ENCODE results near the gene FBXL4.

Gene FBXL4

GRCh38 chr6:98947411-98948292, at the start of gene FBXL4:
TSS of gene FBXL4 (minus strand) at chr6:98947946. CDS start at chr6:98926988, 20,958 bp downstream.
- peak; percentile 78 for DNase-seq

DNA sequence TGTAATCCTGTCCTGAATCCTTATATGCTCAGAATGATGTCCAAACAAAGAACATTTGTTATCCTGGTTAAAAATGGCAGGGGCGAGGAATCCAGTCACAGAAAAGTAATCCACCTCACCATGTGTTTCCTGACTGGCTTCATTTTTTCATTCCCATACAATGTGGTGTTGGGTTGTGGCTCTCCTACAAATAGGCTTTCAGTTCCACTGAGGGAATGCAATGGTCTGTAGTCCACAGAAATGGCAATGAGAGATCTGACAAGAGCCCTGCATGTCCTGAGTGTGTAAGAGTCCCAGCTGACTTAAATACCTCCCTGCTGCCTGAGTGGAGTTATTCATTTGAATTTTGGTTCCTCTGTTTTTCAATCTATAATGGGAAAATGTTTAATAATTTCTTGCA, 47.4 kb upstream of the FBXL4 start:
- DNase-seq, result no peak

- no peak for DNase-seq
These were observed 44.8 kb upstream of the FBXL4 start for GRCh38 chr6:98992535-98992934.

- DNase-seq, result no peak
These were observed 38.4 kb upstream of the FBXL4 start for GRCh38 chr6:98986071-98986615.

- DNase-seq, result no peak
These were observed 37.6 kb upstream of the FBXL4 start for GRCh38 chr6:98985391-98985790.

- DNase-seq, result no peak
These were observed 36.4 kb upstream of the FBXL4 start for GRCh38 chr6:98984121-98984520.

DNA sequence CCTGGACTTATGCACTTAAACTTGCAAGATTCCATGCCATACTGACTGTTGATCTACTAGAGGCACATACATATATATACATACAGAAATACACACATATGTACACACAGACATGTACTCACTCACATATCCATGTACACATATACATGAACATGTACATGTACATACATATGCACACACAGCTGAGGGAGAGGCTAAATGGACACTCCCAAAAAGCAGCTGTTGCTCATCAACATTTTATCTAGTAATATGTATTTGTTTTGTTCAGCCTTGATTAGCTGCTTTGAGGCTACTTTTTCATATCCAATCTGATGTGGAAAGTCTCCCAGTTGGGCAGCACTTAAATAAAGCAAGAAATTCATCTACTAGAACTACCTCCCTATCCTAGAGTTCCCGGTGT, 33.7 kb upstream of the FBXL4 start:
- DNase-seq, result no peak

DNA sequence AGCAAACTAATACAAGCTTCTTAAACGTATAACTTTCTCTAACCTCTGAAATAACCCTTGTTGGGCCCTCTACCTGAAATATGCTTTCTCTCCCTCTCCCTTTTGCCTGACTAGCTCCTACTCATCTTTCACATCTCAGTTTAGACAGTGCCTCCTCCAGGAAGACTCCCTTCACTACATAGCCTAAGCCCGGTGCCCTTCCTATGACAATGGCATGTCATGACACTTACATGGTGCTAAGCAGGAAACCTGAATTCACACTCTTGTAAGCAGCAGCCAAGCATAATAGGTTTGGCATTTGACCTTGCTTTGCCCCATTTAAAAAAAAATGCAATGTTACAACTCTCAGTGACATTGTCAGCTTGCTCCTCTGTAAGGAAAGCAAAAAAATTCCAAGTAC, 33.1 kb upstream of the FBXL4 start:
- DNase-seq, result no peak

GRCh38 chr6:98977671-98978292, 30.0 kb upstream of the FBXL4 start:
- DNase-seq, result no peak

DNA sequence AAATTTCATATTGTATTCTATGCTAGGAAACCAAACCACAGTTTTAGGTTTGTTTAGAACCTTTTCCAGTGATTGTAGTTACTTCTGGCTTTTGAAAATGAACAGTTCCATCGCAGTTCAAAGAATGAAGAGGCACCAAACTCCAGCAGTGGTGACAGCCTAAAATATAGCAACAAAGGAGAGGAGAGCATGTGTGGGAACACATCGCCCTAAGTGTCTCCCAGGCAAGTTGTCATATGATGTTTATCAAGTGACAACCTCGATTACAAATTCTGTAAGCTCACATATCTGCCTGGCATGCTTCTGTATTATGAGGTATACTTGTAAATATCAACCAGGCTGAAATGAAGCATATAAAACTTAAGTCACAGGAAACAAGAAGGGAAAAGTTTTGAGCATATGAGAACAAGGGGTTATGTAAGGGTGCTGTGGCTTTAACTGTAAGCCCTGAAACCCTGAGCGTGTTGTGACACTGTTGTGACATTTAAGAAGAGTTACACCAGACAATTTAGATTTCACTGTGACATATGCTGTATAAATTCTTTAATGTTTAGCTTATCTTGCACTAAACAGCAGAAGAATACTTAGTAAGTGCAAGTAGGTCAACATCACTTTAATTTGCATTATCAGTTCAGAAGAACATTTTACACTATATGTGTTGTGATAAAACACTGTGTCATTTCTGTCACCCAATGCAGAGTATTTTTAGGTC, 29.1 kb upstream of the FBXL4 start:
- no peak for DNase-seq

DNA sequence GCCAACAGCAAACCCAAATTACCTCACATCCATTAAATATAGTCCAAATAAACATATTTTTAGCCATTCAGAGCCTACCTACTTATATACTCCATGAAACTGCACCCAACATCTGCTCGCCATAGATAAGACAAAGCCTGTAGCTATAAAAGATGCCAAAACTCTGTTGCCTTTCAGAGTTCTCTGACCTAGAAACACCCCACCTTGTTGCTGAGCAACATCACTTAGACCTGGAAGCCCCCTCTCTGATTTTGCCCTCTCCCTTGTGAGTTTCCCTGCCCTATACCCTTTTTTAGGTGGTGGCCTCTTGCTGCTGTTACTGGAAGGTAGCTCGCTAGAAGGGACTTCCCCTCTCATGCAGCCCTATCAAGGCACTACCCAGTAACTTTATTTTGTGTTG, 27.7 kb upstream of the FBXL4 start:
- DNase-seq, result no peak

- DNase-seq, result no peak
These were observed 26.6 kb upstream of the FBXL4 start for GRCh38 chr6:98974309-98974708.

GRCh38 chr6:98973571-98973970, 25.8 kb upstream of the FBXL4 start:
- DNase-seq, result no peak

- no peak for DNase-seq
These were observed 23.6 kb upstream of the FBXL4 start for GRCh38 chr6:98971303-98971702.

GRCh38 chr6:98970469-98970868, 22.7 kb upstream of the FBXL4 start:
- no peak for DNase-seq

DNA sequence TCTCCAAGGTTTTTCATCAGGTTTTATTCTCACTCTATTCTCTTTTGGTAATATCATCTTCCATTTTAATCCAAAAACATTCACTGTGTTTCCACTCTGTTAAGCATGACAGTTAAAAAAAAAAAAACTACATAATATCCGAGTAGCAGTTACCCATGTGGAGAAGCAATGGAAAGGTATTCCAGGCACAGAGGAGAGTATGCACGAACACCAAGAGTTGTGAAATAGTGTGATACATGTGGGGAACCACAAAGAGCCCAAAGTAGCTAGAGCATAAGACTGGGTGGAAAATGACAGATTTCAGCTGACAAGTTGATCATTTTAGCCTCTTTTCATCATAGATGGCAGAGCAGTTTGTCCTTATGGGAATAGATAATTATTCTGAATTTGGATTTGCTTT, 19.9 kb upstream of the FBXL4 start:
- no peak for DNase-seq

- no peak for DNase-seq
These were observed 11.9 kb upstream of the FBXL4 start for GRCh38 chr6:98959631-98960030.

GRCh38 chr6:98958776-98959175, 11.0 kb upstream of the FBXL4 start:
- no peak for DNase-seq

DNA sequence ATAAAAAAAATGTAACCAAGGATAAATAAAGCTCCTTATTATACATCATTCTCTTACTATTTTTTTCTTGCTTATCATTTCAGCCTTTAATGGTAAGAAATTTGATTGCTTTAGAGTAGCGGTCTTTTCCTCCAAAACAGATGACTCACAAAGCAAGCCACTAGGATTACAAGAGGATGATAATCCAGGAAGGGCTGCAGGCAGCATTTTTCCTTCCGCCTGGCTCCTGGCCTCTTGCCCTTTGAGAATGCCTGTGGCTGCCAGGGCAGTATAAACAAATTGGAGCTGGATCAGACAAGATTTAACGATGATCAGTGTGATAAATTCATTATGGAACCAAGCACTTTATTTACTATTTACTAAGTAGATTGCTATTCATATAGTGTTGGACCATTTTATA, 9.7 kb upstream of the FBXL4 start:
- no peak for DNase-seq

GRCh38 chr6:98949589-98949988, 1.8 kb upstream of the FBXL4 start:
- no peak for DNase-seq

- DNase-seq, result peak; percentile 18
These were observed 801 bp downstream of the FBXL4 start for GRCh38 chr6:98946879-98947410.

DNA sequence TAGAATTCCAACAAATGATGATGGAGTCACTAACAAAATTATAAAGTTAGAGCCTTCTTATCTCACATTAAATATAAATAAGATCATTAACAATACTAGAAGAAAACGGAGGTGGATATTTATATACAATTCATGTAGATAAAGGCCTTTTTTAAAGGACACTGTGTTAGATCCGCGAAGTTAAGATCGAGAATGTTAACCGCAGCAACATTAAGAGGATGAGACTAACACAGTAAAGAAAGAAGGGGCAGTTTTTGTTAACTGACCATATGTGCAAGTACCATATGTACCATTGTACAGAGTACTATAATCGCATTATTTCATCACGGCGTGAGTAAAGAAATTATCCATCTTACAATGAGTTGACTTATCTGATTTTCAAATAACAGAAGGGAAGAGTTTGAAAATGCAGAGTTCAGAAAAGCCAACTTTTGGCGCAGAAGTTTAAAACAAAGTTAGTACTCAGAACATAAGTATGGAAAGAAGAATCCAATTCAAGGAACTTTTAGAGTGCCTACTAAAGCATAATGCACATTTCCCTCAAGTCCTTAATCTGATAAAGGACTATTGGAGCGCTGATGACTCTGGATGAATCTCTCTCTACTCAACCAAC, 1.4 kb downstream of the FBXL4 start:
- DNase-seq, result no peak

Measured in CD4-positive, alpha-beta T cell treated with Interleukin-15 for 1 hour (primary cell).